ENCODE results near the gene RAP1GAP2. TPM values are rescaled to one million over a fixed set of nuclear protein-coding genes. Genes with fewer than 3 reads are reported as not detected.

Gene RAP1GAP2
- total RNA-seq, 1 donor from 2014 or later = 22.6 TPM

DNA sequence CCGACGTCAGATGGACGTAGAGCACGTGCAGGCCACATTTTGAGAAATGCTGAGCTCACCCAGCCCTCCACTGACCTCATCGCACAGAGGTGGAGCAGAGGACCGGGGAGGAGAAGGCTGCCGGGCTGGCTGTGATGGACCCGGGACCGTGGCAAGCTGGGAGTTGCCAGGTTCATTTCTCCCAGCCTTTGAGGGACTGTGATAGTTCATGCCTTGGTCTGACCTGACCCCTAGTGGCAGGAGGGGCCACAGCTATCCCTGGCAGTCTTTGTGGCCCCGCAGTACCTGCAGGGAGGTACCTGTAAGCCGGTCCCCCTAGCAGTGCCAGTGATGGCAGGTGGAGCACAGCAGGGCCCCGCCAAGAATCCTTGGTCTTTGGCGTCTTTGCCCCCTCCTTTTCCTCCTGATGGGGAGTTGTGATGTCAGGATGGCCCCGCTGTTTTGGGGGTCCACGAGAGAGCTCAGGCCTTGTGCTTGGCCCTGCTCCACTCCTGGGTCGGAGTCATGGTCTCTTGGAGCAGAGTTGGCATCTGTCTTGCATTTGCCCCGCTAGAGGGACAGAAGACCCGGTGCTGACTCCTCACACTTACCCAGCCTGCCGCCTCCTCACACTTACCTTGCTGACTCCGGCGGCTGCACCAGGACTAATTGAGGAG lies 216.8 kb downstream of the RAP1GAP2 start:
- no peaks in the 10 kb centered on the region for H3K4me1 ChIP-seq
- H3K27ac ChIP-seq = no peak overlapping the region
- H3K36me3 ChIP-seq = no peaks in the 10 kb centered on the region
- TF ChIP-seq POLR2A (IDR thresholded peaks at IDR 0.05) = no peak
- TF ChIP-seq, protein P1, sequence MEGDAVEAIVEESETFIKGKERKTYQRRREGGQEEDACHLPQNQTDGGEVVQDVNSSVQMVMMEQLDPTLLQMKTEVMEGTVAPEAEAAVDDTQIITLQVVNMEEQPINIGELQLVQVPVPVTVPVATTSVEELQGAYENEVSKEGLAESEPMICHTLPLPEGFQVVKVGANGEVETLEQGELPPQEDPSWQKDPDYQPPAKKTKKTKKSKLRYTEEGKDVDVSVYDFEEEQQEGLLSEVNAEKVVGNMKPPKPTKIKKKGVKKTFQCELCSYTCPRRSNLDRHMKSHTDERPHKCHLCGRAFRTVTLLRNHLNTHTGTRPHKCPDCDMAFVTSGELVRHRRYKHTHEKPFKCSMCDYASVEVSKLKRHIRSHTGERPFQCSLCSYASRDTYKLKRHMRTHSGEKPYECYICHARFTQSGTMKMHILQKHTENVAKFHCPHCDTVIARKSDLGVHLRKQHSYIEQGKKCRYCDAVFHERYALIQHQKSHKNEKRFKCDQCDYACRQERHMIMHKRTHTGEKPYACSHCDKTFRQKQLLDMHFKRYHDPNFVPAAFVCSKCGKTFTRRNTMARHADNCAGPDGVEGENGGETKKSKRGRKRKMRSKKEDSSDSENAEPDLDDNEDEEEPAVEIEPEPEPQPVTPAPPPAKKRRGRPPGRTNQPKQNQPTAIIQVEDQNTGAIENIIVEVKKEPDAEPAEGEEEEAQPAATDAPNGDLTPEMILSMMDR (IDR thresholded peaks at IDR 0.05) = peak; percentile 62 to 83 (median 79)
- no peaks in the 10 kb centered on the region for H3K9me3 ChIP-seq
- no peak for DNase-seq (ENCODE audit: extremely low spot score in 2 of 2)
- no peaks in the 10 kb centered on the region for H3K27me3 ChIP-seq
- intact Hi-C loops (cut with DNase I) = loop anchor here (1.0 to 5.0 kb wide), 2 partner anchors 166 to 185 kb away; no protein-coding TSS in a partner anchor
- H3K4me3 ChIP-seq = no peak overlapping the region

DNA sequence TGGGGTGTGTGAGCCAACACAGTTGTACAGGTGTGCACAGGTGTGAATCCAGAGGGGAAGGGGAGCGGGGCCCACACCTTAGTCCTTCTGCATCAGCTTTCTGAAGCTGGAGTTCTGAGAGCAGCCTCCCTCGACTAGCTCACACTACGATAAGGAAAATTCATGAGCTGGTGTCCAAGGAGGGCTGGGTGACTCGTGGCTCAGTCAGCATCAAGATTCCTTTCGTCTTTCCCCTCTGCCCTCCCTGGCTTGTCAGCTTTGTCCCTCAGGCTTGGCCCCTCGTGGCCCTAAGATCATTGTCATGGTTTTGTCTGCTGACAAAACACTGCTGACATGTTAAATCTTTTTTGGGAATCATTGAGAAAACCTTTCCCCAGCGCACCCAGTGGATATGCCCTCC lies 219.7 kb downstream of the RAP1GAP2 start:
- H3K9me3 ChIP-seq = no peaks in the 10 kb centered on the region
- H3K4me3 ChIP-seq = no peak overlapping the region
- H3K27me3 ChIP-seq = no peaks in the 10 kb centered on the region
- intact Hi-C loops (cut with DNase I) = no loop called here
- H3K4me1 ChIP-seq = no peaks in the 10 kb centered on the region
- no peak for DNase-seq (ENCODE audit: extremely low spot score in 2 of 2)
- no peak for TF ChIP-seq POLR2AphosphoS5 (IDR thresholded peaks at IDR 0.05; ENCODE audit: insufficient read depth in 1 of 2, low read depth in 1 of 2)
- TF ChIP-seq, protein P1 (IDR thresholded peaks at IDR 0.05) = no peak
- TF ChIP-seq POLR2A (IDR thresholded peaks at IDR 0.05) = no peak
- H3K36me3 ChIP-seq = no peaks in the 10 kb centered on the region
- H3K27ac ChIP-seq = no peak overlapping the region

DNA sequence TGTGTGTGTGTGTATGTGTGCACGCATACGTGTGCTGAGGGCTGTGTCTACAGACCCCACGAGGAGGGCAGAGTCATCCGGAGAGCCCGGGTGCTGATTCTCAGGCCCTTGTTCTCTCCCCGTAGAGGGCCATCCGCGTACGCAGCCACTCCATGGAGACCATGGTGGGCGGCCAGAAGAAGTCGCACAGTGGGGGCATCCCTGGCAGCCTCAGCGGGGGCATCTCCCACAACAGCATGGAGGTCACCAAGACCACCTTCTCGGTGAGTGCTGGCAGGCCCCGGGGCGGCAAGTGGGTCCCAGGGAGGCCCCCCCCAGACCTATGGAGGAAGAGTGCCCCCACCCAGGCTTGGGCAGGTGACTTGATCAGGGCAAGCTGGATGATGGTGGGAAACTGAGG lies 221.7 kb downstream of the RAP1GAP2 start:
- Histone ChIP-seq H3K9me3 (no peaks in the 10 kb centered on the region), H3K36me3 (no peaks in the 10 kb centered on the region), H3K27me3 (no peaks in the 10 kb centered on the region), H3K4me1 (no peaks in the 10 kb centered on the region), H3K4me3 (no peak overlapping the region), H3K27ac (no peak overlapping the region)
- no peak for DNase-seq (ENCODE audit: extremely low spot score in 2 of 2)
- TF ChIP-seq POLR2A (IDR thresholded peaks at IDR 0.05) (no peak), POLR2AphosphoS5 (IDR thresholded peaks at IDR 0.05; ENCODE audit: insufficient read depth in 1 of 2, low read depth in 1 of 2) (no peak)
- TF ChIP-seq, protein P1 (IDR thresholded peaks at IDR 0.05) = no peak
- intact Hi-C loops (cut with DNase I) = no loop called here

DNA sequence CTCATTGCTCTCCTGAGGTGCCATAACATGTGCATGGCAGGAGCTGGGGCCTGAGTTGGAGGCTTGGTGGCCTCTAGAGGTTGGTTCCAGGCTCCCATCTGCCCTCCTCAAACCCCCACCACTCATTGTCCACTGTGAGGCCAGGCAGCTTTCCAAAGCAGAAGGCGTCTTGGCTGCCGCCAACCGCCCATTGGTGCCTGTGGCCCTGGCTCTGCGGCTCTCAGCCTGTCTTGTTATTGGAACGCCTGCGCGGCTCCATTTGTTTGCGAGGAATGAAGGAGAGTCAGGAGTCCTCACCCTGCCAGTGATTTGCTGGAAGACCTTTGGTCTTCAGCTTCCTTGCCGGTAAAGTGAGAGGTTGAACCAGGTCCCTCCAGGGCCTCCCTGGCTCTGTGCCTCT lies 223.5 kb downstream of the RAP1GAP2 start:
- DNase-seq (ENCODE audit: extremely low spot score in 2 of 2) = no peak
- no peak overlapping the region for H3K4me3 ChIP-seq
- no peak overlapping the region for H3K27ac ChIP-seq
- H3K27me3 ChIP-seq = no peaks in the 10 kb centered on the region
- H3K4me1 ChIP-seq = no peaks in the 10 kb centered on the region
- intact Hi-C loops (cut with DNase I) = no loop called here
- H3K36me3 ChIP-seq = no peaks in the 10 kb centered on the region
- no peaks in the 10 kb centered on the region for H3K9me3 ChIP-seq
- TF ChIP-seq, protein P1 (IDR thresholded peaks at IDR 0.05) = no peak
- TF ChIP-seq POLR2A (IDR thresholded peaks at IDR 0.05) (no peak), POLR2AphosphoS5 (IDR thresholded peaks at IDR 0.05; ENCODE audit: insufficient read depth in 1 of 2, low read depth in 1 of 2) (no peak)

DNA sequence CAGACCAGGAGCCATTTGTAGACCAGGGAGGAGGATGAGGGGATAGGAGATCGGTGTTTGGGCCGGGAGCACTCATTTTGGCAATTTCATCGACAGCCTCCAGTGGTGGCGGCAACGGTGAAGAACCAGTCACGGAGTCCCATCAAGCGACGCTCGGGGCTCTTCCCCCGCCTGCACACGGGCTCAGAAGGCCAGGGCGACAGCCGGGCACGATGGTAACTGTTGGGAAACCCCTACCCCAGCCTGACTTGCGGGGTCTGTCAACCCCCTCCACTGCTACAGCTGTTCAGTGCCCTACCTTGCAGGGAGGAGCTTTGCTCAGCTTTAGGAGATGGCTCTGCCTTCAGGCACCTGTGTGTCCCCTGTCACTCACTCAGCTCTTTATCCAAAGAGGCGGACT lies 224.1 kb downstream of the RAP1GAP2 start:
- Histone ChIP-seq H3K27me3 (no peaks in the 10 kb centered on the region), H3K4me3 (no peak overlapping the region), H3K36me3 (no peaks in the 10 kb centered on the region), H3K4me1 (no peaks in the 10 kb centered on the region), H3K9me3 (no peaks in the 10 kb centered on the region), H3K27ac (no peak overlapping the region)
- intact Hi-C loops (cut with DNase I) = no loop called here
- TF ChIP-seq POLR2A (IDR thresholded peaks at IDR 0.05) = no peak
- TF ChIP-seq POLR2AphosphoS5 (IDR thresholded peaks at IDR 0.05; ENCODE audit: insufficient read depth in 1 of 2, low read depth in 1 of 2) = no peak
- TF ChIP-seq, protein P1 (IDR thresholded peaks at IDR 0.05) = no peak
- DNase-seq (ENCODE audit: extremely low spot score in 2 of 2) = no peak
